ACHN (cell line): Measurements from ENCODE around the gene NOS1AP.
"Not testable (repeated sequence)": the region's sequence is repeated elsewhere in the genome, so short reads cannot be mapped to it uniquely, and the experiment has no call there.

ENCODE experiments used
- DNase-seq: peaks from one replicate; pipeline ENCODE4 v3.0.0-alpha.2; 2015
- in situ Hi-C: cut with HindIII; loops from 2 replicates; pipeline ENCODE4 v1.10.0; 2017; ENCODE audit warnings: low sequenced_read_pairs, low pct_ligation_motif_present, low pct_unique_long_range_greater_than_20kb

The NOS1AP gene

DNA sequence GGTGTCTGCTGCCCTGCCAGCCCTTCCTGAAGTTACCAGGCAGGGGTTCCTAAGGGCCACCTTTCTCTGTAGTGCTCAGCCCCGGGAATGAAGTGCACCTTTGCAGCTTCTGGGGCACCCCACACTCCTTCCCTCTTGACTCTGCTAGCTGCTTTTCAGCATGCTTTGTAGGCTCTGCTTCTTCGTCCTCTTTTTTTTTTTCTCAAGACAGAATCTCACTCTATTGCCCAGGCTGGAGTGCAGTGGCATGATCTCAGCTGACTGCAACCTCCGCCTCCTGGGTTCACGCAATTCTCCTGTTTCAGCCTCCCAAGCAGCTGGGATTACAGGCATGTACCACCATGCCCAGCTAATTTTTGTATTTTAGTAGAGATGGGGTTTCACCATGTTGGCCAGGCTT lies 282.4 kb downstream of the NOS1AP start:
- in situ Hi-C loops, DNase-seq: not testable (repeated sequence)

DNA sequence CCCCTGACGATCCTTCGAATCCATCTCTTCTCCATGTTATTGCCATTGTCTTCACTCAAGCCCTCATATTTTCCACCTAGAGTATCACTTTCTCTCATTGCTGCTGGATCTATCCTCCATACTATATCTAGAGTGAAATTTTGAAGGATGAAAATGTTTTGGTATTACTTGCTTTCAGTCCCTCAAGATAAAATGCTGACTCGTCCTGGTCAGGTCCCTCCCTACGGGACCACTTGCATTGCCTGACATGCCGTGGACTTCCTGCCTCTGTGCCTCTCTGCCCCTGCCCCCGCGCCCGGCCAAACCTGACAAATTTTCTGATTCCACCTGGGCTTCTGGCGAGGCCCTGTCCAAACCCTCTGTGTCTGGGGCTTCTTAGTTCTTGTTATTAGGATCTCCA lies 283.6 kb downstream of the NOS1AP start:
- no peak for DNase-seq
- in situ Hi-C loops: no loop called here

DNA sequence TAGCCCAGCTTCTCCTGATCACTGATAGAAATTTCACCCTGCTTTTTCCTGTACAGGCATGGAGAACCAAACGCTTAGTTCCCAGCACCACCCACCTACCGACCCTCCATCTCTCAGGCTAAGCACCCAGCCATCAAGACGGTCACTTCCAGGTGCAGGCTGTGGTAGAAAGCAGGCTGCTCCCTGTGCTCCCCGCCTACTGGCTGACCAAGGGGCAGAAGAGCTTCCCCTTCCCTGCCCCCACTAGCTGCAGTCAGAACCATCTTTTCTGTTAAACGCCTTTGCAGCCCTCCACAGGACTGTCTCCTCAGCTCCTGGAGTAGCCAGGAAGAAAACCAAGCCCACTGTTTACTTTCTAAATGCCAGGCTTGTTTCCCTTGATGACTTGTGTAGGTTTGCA lies 284.2 kb downstream of the NOS1AP start:
- no peak for DNase-seq
- in situ Hi-C loops: no loop called here

DNA sequence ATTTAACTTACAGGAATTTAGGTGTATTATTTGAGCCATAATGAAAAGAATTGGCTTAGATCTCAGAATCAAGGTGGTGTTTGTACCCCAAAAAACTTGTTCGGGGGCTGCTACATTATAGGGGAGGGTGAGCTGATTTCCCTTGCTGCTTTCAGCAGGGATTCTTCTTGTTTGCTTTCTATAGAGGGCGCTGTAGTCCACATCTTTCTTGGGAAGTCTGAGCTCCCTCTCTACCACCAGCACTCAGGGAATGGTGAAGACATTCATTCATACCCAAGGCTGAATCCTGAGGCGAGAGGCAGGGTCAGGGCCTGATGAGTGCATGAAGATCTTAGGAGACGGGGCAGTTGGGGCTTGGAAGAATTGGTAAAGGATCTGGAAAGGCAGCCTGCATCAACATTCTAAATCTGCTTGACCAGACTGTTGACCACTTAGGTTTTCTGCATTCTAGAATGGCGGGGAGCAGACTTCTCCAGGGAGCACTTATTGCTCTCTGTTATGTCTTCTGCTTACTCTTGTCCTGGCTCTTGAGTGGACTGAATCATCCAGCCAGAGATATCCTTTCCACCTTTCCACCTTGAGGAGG lies 288.3 kb downstream of the NOS1AP start:
- DNase-seq: peak; percentile 62
- in situ Hi-C loops: no loop called here

DNA sequence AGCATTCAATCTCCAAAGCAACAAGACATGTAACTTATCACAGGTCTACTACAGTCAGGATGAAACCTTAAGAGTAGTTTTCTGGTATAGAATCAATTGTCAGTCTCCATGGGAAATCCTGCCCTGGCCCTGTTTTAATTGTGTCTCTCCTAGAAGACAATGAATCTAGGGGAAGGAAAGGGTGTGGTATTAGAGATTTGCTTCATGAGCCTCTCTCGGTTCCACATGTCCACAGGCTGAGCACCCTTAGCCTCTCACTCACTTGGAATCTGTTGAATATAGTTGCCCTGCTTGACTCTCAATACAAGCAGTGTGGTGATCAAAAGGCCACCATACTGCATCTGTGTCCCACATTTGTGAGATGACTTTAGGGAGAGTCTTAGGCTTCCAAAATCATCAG lies 289.4 kb downstream of the NOS1AP start:
- in situ Hi-C loops: no loop called here
- DNase-seq: no peak

DNA sequence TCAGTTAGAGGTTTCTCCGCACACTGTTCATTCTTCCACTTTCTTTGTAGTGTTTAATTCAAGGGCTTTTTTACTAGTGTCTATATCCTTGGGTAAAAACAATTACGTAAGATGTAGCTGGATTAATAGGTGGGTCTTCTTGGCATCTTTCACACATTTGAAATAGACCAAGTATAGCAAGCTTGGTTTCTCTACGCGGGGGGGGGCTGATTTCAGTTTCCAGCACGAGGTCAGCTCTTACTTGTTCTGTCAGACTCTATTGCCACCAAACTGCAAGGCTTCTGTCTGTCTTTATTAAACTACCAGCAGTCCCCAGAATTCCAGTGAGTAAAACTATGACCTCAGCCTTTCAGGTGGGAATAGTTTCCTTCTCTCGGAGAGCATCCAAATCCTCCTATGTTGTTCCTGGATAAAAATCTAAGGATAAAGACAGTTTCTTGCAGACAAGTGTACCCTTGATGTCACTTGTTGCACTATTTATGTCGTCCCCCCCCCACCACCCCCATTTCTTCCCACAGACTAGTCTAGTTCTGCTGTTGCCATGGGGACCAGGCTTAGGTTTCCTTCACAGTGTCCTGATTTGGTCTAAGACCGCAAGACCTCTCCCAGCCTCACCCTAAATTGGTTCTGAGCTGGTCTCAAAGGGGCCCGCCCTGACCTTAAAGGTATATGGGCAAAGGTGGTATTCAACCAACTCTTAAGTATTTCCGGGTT lies 290.2 kb downstream of the NOS1AP start:
- in situ Hi-C loops: no loop called here
- DNase-seq: no peak

DNA sequence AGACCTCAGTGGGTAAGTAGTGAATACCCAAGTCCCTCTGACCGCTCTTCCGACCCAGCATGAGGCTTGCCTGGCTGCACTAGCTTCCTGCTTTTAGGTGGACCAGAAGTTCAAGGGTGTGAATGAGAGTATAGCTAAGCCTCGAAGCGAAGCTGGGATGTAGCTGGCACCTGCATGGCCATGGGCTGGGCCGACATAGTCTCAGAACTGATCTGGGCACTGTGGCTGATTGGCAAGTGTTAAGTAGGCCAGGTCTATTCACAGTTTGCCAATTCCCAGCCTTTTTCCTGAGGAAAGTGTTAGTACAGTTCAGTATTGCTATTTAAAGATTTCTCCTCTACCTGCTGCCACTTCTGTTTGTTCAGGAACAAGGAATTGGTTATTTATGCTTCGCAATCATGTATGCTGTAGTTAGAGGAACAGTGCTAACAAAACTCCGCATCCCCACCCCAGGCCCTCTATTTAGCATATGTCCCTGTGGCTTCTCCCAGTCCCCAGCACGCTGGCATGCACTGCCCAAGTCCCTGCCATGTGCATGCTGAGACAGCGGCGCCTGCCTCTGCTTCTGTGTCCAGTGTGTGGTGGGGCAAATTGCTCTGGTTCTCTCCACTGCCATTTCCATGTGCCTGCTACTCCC lies 290.9 kb downstream of the NOS1AP start:
- in situ Hi-C loops: no loop called here
- DNase-seq: no peak

DNA sequence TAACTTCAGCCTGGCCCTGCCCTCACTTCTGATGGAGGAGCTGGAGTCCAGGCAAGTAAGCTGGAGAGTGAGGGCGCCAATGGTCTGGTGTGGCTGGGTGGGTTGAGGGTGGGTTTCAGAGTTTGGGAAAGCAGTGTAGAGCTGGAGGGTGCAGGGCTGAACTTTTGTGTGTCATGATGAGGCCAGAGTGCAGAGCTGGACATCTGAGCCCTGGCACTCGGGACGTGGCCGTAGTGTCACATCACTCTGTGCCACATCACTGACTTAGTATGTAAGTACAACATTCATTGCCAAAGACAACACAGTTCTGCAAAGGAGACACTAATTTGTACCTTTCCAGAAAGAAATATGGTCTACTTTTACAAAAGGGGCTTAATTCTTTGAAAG lies 291.4 kb downstream of the NOS1AP start:
- in situ Hi-C loops: no loop called here
- no peak for DNase-seq

DNA sequence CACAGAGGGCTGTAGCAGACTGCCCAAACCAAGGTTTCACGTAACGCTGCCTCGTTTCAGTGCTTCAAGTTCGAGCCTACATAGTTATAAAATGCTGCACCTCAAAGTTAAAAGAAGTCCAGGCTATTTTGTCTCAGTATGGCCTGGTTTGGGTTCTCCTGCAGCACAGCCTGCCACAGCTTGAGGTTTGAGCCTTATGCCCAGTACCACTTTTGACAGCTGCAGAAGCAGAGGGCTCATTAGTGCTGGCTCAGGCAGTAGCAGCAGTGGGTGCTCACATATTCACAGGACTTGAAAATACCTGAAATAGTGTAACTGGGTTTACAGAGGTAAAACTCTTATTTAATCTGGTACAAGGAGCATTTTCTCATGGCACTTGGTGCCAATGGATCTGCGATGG lies 291.9 kb downstream of the NOS1AP start:
- no peak for DNase-seq
- in situ Hi-C loops: no loop called here

DNA sequence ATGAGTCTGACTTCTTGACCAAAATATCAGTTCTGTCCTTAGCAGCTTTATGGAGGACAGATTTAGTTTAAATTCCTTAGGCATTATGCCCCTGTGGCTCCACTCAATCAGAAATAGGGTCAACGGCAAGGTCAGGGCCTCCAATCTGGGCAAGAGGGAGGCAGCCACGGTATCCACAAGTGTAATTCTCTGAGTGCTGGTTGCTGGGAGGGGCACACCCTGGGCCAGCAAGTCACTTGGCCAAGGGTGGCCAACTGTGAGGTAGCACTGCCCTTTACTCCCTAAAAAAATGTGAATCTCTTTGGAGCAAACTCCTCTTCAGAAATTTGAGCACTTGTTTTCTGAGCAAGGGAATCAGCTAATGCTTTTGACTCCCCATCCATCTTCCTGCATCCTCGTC lies 294.3 kb downstream of the NOS1AP start:
- in situ Hi-C loops: no loop called here
- no peak for DNase-seq

DNA sequence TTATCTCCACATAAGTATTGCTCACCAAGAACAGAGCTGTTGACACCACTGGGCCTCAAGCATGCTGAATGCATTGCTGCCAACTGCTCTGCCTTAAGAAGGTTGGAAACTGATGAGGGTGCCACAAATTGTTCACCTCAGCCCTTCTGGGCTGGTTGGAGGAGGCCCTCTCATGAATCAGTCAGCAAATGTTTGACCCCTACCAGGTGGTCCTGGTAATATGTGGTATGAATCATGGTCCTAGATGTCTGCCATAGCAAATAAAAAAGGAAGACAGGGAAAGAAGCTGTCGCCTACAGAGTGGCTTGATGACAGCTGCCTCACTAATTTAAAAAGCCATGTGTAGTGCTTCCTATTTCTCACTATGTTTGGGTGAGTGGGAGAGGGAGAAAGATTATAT lies 295.0 kb downstream of the NOS1AP start:
- DNase-seq: no peak
- in situ Hi-C loops: no loop called here

DNA sequence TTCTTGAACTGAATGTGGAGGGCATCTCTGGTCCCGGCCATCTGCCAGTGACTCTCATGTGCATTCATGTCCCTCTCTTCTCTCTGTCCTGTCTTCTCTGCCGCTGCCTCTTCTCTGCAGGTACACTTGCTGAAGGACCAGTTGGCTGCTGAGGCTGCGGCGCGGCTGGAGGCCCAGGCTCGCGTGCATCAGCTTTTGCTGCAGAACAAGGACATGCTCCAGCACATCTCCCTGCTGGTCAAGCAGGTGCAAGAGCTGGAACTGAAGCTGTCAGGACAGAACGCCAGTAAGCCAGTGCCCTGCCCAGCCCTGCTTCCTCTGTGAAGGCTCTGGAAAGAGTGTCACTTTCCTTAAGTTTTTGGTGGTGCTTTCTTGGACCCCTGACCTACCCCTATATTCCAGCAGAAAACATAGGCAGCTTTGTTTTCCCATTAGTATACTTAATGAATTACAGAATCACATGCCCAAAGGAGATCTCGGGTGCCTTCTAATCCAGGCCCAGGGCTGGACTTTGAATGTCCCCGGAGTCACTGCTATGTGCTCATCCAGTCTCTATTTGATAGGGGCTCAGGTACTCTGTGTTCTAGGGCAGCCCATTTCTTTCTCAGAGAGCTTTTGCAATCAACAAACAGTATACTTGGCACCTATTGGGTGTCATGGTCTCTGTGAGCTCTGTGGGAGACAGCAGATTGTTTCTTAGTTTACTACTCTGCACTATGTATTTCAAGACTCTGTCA lies 296.0 kb downstream of the NOS1AP start:
- in situ Hi-C loops: no loop called here
- no peak for DNase-seq

DNA sequence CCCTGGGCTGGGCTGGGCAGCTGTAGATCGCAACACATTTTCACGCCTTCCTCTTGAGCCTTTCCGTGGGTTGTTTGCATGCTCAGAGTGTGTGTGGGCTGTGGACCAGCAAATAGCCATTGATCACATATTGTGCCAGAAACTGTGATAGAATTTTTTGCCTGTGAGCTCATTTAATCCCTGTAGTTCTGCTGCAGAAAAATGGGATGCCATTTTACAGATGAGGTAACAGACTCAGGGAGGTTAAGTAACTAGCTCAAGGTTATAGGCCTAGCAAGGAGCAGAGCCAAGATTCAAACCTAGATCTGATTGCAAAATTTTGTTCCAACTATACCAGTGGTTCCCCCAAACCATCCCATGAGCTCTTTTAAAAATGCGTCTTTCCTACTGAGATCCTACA lies 296.7 kb downstream of the NOS1AP start:
- in situ Hi-C loops: no loop called here
- no peak for DNase-seq

DNA sequence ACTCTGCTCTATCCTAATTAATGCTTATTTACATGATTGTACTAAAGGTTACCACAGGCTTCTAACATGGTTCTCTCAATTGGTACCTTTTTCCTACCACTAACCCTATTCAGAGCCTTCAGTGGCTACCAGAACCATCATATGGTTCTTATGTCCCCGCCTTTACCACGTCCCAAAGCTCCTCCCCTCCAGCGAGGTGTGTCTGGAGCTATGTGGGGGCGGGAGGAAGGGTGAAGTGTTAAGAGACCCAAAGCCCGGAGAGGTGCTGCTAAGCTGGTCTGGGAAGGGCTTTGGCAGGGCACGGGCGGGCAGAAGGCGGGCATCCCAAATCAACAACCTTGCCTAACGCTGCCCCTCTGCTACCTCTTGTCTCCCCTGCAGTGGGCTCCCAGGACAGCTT lies 297.2 kb downstream of the NOS1AP start:
- in situ Hi-C loops: no loop called here
- DNase-seq: no peak

DNA sequence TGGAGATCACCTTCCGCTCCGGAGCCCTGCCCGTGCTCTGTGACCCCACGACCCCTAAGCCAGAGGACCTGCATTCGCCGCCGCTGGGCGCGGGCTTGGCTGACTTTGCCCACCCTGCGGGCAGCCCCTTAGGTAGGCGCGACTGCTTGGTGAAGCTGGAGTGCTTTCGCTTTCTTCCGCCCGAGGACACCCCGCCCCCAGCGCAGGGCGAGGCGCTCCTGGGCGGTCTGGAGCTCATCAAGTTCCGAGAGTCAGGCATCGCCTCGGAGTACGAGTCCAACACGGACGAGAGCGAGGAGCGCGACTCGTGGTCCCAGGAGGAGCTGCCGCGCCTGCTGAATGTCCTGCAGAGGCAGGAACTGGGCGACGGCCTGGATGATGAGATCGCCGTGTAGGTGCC lies 297.6 kb downstream of the NOS1AP start:
- no peak for DNase-seq

DNA sequence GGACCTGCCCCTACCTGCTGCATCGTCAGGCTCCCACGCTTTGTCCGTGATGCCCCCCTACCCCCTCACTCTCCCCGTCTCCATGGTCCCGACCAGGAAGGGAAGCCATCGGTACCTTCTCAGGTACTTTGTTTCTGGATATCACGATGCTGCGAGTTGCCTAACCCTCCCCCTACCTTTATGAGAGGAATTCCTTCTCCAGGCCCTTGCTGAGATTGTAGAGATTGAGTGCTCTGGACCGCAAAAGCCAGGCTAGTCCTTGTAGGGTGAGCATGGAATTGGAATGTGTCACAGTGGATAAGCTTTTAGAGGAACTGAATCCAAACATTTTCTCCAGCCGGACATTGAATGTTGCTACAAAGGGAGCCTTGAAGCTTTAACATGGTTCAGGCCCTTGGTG lies 298.3 kb downstream of the NOS1AP start:
- in situ Hi-C loops: no loop called here
- no peak for DNase-seq

More for the DNA sequence above, 297.6 kb downstream of the NOS1AP start:
- in situ Hi-C loops: no loop called here

DNA sequence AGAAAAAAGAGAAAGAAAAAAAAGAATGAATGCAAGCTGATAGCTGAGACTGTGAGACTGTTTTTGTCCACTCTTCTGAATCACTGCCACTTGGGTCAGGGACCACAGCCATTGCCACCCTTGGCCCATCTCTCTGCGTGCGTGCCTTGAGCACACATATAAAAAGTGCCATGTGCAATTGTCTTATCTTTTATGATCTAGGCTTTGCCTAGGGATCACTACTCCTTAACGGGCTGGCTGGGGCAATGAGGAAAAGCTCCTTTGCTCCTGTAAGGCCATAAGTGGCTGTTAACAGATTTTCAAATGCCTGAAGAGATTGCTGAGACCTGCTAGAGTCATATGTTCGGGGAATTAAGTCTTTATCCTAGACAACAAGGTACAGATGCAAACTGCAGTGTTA lies 299.0 kb downstream of the NOS1AP start:
- no peak for DNase-seq
- in situ Hi-C loops: no loop called here

DNA sequence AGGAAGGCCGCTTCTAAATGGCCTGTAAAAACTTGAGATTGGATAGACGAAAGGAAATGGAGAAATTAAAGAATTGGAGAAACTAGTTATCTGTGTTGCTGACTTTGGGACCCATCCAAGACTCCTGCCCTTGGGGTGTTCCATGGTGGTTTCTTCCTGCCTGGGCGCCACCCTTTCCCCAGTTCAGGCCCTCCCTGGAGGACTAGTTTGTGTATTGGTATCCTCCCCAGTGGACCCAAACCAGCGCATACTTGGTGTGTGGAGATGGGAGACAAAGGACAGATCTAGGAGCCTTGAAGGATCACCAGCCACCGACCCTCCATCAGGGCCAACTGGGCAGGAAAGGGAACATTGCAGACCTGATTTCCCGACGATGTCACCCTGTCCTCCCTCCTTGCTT lies 300.1 kb downstream of the NOS1AP start:
- in situ Hi-C loops: no loop called here
- no peak for DNase-seq

DNA sequence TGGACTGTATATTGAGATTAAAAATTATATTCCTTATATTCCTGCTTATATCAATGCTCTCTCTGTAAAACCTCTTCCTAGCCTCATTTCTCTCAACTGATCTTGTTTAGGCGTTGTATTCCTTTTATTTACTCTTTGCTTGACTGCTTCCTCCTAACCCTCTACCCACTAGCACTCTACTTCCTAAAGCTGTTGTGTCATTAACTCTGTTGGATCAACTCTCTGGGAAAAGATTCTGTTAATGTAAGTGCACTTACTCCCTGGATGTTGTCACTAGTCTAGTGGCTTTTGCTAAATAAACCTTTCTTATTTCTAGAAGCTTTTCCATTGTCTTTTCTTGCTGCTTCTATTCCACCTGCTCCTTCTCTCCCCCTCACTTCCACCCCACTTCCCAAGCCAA lies 300.7 kb downstream of the NOS1AP start:
- no peak for DNase-seq
- in situ Hi-C loops: no loop called here

DNA sequence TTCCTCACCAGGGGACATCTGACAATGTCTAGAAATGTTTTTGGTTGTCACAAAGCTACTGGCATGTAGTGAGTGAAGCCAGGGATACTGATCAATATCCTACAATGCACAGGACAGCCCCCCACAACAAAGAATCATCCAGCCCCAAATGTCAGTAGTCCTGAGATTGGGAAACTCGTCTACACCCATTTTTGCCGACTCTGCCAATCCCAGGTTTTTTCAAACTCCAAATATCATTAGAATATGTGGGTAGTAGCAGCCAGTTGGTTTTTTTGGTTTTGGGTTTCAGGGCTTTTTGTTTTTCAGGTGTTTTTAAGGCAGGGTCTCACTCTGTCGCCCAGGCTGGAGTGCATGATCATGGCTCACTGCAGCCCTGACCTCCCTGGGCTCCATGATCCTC lies 301.2 kb downstream of the NOS1AP start:
- in situ Hi-C loops: no loop called here
- DNase-seq: no peak
